ENCODE measurements around the gene ANGPTL5.

DNA sequence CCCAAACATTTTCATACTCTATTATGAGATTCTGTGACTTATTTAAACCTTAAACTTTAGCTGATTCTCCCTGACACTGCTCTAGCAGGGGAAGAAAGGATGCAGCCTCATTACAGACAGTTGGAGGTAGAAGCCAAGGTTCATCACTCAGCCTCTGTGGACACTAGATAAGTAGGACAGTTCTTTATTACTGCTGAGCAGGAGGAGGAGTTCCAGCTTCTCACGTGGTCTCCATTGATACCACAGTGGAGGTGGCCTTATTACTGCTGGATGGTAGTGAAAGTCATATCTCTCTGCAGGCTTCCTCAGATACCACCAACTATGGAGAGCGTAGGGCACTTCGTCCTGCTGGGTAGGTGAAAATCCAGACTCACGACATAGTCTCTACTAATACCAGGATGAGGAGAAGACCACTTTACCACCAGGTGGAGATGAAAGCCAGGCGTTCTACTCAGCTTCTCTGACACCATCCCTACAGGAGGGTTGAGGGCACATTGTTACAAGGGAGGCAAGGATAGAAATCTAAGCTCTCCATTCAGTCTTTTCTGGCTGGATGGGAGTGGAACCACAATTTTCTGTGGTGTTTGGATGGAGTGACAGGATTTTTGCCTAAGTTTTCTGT, 13.1 kb upstream of the ANGPTL5 start:
- no peak for TF ChIP-seq POLR2AphosphoS5 (IDR thresholded peaks at IDR 0.05; ENCODE audit: low read depth, low read length)
- TF ChIP-seq TAF1 (IDR thresholded peaks at IDR 0.05; ENCODE audit: borderline replicate concordance, insufficient read depth, low read length): no peak
- TF ChIP-seq, protein P1, sequence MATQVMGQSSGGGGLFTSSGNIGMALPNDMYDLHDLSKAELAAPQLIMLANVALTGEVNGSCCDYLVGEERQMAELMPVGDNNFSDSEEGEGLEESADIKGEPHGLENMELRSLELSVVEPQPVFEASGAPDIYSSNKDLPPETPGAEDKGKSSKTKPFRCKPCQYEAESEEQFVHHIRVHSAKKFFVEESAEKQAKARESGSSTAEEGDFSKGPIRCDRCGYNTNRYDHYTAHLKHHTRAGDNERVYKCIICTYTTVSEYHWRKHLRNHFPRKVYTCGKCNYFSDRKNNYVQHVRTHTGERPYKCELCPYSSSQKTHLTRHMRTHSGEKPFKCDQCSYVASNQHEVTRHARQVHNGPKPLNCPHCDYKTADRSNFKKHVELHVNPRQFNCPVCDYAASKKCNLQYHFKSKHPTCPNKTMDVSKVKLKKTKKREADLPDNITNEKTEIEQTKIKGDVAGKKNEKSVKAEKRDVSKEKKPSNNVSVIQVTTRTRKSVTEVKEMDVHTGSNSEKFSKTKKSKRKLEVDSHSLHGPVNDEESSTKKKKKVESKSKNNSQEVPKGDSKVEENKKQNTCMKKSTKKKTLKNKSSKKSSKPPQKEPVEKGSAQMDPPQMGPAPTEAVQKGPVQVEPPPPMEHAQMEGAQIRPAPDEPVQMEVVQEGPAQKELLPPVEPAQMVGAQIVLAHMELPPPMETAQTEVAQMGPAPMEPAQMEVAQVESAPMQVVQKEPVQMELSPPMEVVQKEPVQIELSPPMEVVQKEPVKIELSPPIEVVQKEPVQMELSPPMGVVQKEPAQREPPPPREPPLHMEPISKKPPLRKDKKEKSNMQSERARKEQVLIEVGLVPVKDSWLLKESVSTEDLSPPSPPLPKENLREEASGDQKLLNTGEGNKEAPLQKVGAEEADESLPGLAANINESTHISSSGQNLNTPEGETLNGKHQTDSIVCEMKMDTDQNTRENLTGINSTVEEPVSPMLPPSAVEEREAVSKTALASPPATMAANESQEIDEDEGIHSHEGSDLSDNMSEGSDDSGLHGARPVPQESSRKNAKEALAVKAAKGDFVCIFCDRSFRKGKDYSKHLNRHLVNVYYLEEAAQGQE (IDR thresholded peaks at IDR 0.05; ENCODE audit: insufficient read depth in 1 of 2, low read depth in 2 of 2, low read length in 2 of 2): no peak
- no peak for TF ChIP-seq SIN3A (IDR thresholded peaks at IDR 0.05; ENCODE audit: borderline replicate concordance, insufficient read depth, low read length)
